Lower leg skin (tissue), 4 donors: ENCODE measurements around the gene C1QTNF8. TPM values are rescaled to one million over a fixed set of nuclear protein-coding genes. Genes with fewer than 3 reads are reported as not detected.

Experiments used
- DNase-seq, 2 donors: peaks; one replicate each; pipeline ENCODE4 v3.0.0-alpha.2; 2019; ENCODE audit warnings: low spot score in 2 of 2
- H3K4me3 ChIP-seq: fragments of 200-600 bp; sonication (generic); 2 replicates; pipeline ENCODE4 v1.5.1; 2017; ENCODE audit warnings: mild to moderate bottlenecking, low read depth; ENCODE audit not compliant: poor library complexity, severe bottlenecking
- POLR2A ChIP-seq, 2 donors: fragments of 450-650 bp; IDR thresholded peaks; one replicate each; pipeline ENCODE4 v1.6.1; 2016 to 2017; ENCODE audit warnings: antibody characterized with exemption in 2 of 2, mild to moderate bottlenecking in 1 of 2, moderate library complexity in 1 of 2
- WGBS, 2 donors: methylation state at CpG; one replicate each; pipeline ENCODE4 v1.1.5; 2018; 5-methylcytosine and 5-hydroxymethylcytosine counted together
- intact Hi-C: fragments of 100-400 bp; cut with DNase I; formaldehyde crosslinking; loops from one replicate; pipeline ENCODE4 v1.15.0; 2023; ENCODE audit warnings: low total_unique reads
- total RNA-seq, 4 donors: library from RNA; depleted of rRNA; stranded (reverse); fragments of >200 nt; gene quantifications; one replicate each; pipeline ENCODE4 v1.1.0, GENCODE V29; 2016
- TF ChIP-seq, protein P1 (sequence below), 3 donors: fragments of 450-650 bp; IDR thresholded peaks; one replicate each; pipeline ENCODE4 v1.5.1; 2016; ENCODE audit warnings: antibody characterized with exemption in 3 of 3, mild to moderate bottlenecking in 3 of 3, moderate library complexity in 2 of 3

C1QTNF8 gene
- total RNA-seq, 4 donors from 2014 or later, result not detected

DNA sequence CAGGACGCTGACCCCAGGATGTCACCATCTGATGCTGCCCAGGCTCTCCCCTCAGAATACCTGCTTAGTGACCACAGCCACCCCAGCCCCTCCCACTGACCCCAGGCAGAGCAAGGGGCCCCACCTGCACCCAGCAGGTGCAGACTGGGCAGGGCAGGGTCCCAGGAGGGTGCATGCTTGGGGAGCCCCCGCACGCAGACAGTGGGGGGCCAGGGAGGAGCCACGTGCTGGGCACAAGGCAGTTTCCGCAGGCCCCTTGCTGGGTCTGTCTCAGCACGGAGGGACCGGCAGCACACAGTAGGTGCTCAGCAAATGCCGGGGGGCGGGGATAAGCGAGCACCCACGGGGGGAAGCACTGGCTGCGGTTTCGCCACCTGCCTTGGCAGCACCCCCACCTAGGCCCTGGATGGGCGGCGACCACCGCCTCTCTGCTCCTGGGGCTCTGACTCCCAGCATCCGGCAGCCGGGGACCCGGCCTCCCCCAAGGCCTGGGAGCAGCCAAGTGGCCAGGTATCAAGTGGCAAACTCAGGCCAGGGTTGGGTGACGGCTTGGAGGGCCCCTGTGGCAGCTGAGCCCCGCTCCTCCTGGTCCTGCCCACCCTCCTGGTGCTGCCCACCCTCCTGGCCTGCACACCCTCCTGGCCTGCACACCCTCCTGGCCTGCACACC, 42.2 kb downstream of the C1QTNF8 start:
- no peak for DNase-seq
- intact Hi-C loops, result no loop called here
- no peak overlapping the region for H3K4me3 ChIP-seq
- WGBS, 2 donors, result 65 to 76% methylated on average over 16 to 19 of the region's 21 CpGs
- TF ChIP-seq, protein P1, sequence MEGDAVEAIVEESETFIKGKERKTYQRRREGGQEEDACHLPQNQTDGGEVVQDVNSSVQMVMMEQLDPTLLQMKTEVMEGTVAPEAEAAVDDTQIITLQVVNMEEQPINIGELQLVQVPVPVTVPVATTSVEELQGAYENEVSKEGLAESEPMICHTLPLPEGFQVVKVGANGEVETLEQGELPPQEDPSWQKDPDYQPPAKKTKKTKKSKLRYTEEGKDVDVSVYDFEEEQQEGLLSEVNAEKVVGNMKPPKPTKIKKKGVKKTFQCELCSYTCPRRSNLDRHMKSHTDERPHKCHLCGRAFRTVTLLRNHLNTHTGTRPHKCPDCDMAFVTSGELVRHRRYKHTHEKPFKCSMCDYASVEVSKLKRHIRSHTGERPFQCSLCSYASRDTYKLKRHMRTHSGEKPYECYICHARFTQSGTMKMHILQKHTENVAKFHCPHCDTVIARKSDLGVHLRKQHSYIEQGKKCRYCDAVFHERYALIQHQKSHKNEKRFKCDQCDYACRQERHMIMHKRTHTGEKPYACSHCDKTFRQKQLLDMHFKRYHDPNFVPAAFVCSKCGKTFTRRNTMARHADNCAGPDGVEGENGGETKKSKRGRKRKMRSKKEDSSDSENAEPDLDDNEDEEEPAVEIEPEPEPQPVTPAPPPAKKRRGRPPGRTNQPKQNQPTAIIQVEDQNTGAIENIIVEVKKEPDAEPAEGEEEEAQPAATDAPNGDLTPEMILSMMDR (IDR thresholded peaks at IDR 0.05), result no peak
- TF ChIP-seq POLR2A (IDR thresholded peaks at IDR 0.05), result no peak

DNA sequence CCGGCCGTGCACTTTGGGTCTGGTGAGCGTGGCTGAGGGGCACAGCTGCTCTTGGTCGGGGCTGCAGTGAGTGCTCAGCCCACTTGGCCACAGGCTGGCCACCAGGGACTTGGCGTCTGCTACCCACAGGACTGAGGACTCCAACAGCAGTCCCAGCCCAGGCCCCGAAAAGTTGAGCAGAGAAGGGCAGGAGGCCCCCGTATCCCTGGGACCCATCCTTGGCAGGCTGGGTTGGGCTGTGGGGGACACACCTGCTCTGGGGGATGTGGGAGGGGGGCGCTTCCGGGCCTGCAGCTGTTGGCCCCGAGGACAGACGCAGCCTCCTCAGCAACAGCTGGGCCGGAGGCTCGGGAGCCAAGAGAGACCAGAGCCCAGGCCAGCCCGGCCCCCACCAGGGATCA, 42.9 kb downstream of the C1QTNF8 start:
- 42 to 62% methylated on average over 11 to 13 of the region's 14 CpGs for WGBS, 2 donors
- intact Hi-C loops, result no loop called here
- DNase-seq, result no peak
- TF ChIP-seq, protein P1 (IDR thresholded peaks at IDR 0.05), result no peak
- no peak for TF ChIP-seq POLR2A (IDR thresholded peaks at IDR 0.05)
- H3K4me3 ChIP-seq, result no peak overlapping the region

DNA sequence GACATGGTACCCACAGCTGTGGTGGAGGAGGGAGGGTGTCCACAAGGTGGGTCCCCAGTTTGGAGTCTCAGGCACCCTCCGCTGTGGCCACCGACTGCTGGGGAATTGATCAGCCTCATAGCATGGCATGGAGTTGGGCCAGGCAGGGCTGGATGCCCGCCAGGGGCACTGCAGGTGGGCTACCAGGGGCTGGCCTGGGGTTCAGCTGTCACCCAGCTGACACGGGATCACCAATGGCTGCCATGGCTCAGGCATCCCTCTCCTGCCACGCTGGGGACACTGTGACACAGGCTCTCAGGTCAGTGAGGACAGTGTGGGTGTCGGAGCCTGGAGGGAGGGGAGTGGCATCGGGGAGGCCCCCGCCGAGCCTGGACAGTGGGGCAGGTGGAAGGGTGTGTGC, 43.3 kb downstream of the C1QTNF8 start:
- TF ChIP-seq POLR2A (IDR thresholded peaks at IDR 0.05), result no peak
- TF ChIP-seq, protein P1 (IDR thresholded peaks at IDR 0.05), result no peak
- H3K4me3 ChIP-seq, result no peak overlapping the region
- no peak for DNase-seq
- intact Hi-C loops, result no loop called here
- WGBS, 2 donors, result 72 to 92% methylated on average over 2 to 9 of the region's 9 CpGs

DNA sequence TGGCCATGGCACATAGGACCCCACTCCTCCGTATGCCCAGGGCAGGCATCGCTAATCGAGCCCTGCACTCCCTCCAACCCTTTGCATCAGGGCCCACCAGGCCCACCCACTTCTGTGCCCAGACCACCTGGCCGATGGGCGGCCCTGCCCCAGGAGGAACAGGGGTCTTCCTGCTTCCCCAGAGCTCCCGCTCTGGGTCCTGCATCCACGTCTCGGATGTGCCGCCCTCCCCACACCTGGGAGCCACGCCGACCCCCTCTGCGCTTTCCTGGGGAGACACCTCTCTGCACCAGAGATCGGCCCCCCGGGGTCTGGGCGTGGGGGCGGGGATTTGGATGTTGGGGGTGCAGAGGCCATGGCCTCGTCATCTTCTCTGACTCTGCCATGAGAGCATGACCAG, 44.6 kb downstream of the C1QTNF8 start:
- TF ChIP-seq POLR2A (IDR thresholded peaks at IDR 0.05), result no peak
- TF ChIP-seq, protein P1 (IDR thresholded peaks at IDR 0.05), result no peak
- 92% methylated on average over 17 of the region's 17 CpGs for WGBS, 2 donors
- intact Hi-C loops, result no loop called here

DNA sequence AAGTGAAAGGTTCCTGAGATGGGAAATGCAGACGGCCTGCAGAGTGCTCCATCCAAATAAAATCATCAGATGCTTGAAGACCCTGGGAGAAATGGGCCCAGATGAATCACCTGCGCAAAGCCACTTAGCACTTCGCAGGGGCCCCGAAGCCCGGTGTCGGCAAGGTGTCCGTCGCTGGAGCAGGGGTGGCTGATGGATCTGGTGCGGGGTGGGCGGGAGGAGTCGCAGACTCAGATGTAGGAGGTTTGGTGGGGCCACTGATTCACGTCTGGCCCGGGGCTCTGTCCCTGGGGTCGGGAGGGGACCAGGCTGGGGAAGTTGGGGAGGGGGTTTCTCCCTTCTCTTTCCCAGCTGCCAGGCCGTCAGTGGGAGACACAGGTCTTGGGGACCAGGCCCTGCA, 45.1 kb downstream of the C1QTNF8 start:
- H3K4me3 ChIP-seq, result no peak overlapping the region
- intact Hi-C loops, result no loop called here
- DNase-seq, result no peak
- TF ChIP-seq, protein P1 (IDR thresholded peaks at IDR 0.05), result no peak
- TF ChIP-seq POLR2A (IDR thresholded peaks at IDR 0.05), result no peak
- 86 to 91% methylated on average over 12 to 14 of the region's 15 CpGs for WGBS, 2 donors

More for the DNA sequence above, 44.6 kb downstream of the C1QTNF8 start:
- no peak for DNase-seq
- no peak overlapping the region for H3K4me3 ChIP-seq

DNA sequence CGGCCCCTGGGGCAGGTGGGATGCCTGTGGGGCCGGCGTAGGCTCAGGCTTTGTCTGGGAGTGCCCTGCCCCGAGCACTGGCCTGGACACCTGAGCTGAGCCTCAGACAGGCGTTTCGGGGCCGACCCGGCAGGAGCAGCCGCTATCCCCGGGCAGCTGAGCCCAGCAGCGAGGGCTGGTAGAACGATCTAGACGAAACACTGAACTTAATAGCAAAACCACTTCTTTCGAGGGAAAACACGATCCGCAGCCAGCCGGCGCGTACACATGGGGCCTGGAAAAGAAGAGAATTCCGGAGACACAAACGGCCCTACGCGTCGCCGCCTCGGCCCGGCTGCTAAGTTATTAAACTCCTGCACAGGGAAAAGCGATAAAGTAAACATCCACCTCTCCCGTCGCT, 45.5 kb downstream of the C1QTNF8 start:
- no peak for DNase-seq
- TF ChIP-seq POLR2A (IDR thresholded peaks at IDR 0.05), result no peak
- TF ChIP-seq, protein P1 (IDR thresholded peaks at IDR 0.05), result no peak
- intact Hi-C loops, result no loop called here
- no peak overlapping the region for H3K4me3 ChIP-seq
- 86 to 88% methylated on average over 30 of the region's 30 CpGs for WGBS, 2 donors
